Large intestine (tissue), 12 donors: ENCODE data around the gene INHA. TPM values are rescaled to one million over a fixed set of nuclear protein-coding genes. Genes with fewer than 3 reads are reported as not detected.

Experiments
- DNase-seq, 2 donors: peaks; one replicate each; pipeline versions ENCODE4 v3.0.0 to v3.0.0-alpha.2; 2013
- H3K27ac ChIP-seq: one replicate; pipeline ENCODE4 v1.5.1; 2013; ENCODE audit warnings: low read length
- H3K27me3 ChIP-seq: 2 replicates; pipeline ENCODE4 v1.6.1; 2013; ENCODE audit warnings: low read length; ENCODE audit not compliant: control insufficient read depth, insufficient read depth
- H3K36me3 ChIP-seq: 2 replicates; pipeline ENCODE4 v1.6.1; 2013; ENCODE audit warnings: low read length; ENCODE audit not compliant: control insufficient read depth, insufficient read depth
- H3K4me1 ChIP-seq: one replicate; pipeline ENCODE4 v1.6.1; 2013; ENCODE audit warnings: low read length; ENCODE audit not compliant: control insufficient read depth, insufficient read depth
- H3K4me3 ChIP-seq: one replicate; pipeline ENCODE4 v1.5.1; 2013; ENCODE audit warnings: low read length
- H3K9me3 ChIP-seq: one replicate; pipeline ENCODE4 v1.6.1; 2013; ENCODE audit warnings: mild to moderate bottlenecking, low read depth, low read length, moderate library complexity; ENCODE audit not compliant: control insufficient read depth
- WGBS: methylation state at CpG from one replicate; pipeline ENCODE4 v1.1.5; 2013; ENCODE audit warnings: low lambda C conversion rate; ENCODE audit not compliant: insufficient coverage; 5-methylcytosine and 5-hydroxymethylcytosine counted together
- long read RNA-seq, 11 donors: transcript quantifications; one replicate each; lab custom pipeline, GENCODE V29; 2026
- polyA plus RNA-seq: library from polyadenylated mRNA; unstranded; fragments of 120-200 nt; gene quantifications from one replicate; pipeline ENCODE4 v1.2.1, GENCODE V29; 2013

Gene INHA
- 1.2 TPM for polyA plus RNA-seq
- long read RNA-seq, donor 1, result 0 reads
- long read RNA-seq, donor 2, result 0 reads
- long read RNA-seq, donor 3, result 0 reads
- long read RNA-seq, donor 4, result 0 reads
- long read RNA-seq, donor 5, result 0 reads
- long read RNA-seq, donor 6, partial matches to known transcripts, result 8 of 9 reads
- long read RNA-seq, donor 6, other reads (novel, unspliced or antisense), result 0 of 9 reads
- long read RNA-seq, donor 7, result 0 reads
- long read RNA-seq, donor 8, partial matches to known transcripts, result 0 of 1 reads
- long read RNA-seq, donor 8, other reads (novel, unspliced or antisense), result 0 of 1 reads
- long read RNA-seq, donor 9, result 0 reads
- long read RNA-seq, donor 10, result 0 reads
- long read RNA-seq, donor 11, result 0 reads

- peaks cover 26% of the 10 kb centered on the region for H3K4me1 ChIP-seq
Measured at GRCh38 chr2:219572237-219573001, at the start of gene INHA. Gene INHA (plus strand): TSS chr2:219572310. CDS start chr2:219572375, 65 bp downstream.

GRCh38 chr2:219523031-219523671, 49.0 kb upstream of the INHA start:
- Histone ChIP-seq H3K9me3 (no peaks in the 10 kb centered on the region), H3K27me3 (peaks cover 94% of the 10 kb centered on the region)

More at GRCh38 chr2:219572237-219573001, at the start of gene INHA:
- no peak for DNase-seq
- H3K4me3 ChIP-seq, result peak within 1 kb of the TSS; percentile 63
- H3K27me3 ChIP-seq, result peaks cover 3% of the 10 kb centered on the region
- peaks cover 4% of the 10 kb centered on the region for H3K9me3 ChIP-seq
- 100% methylated on average over 1 of the region's 13 CpGs for WGBS
- H3K27ac ChIP-seq, result peak within 1 kb of the TSS; percentile 53
- peaks cover 8% of the 10 kb centered on the region for H3K36me3 ChIP-seq

GRCh38 chr2:219524817-219525216, 47.3 kb upstream of the INHA start:
- H3K27me3 ChIP-seq, result peaks cover 98% of the 10 kb centered on the region

More at GRCh38 chr2:219523031-219523671, 49.0 kb upstream of the INHA start:
- WGBS, result no CpG with 5 or more reads among the region's 24 CpGs
- H3K4me1 ChIP-seq, result peaks cover 26% of the 10 kb centered on the region
- H3K27ac ChIP-seq, result no peak overlapping the region
- H3K4me3 ChIP-seq, result no peak overlapping the region
- no peak for DNase-seq
- H3K36me3 ChIP-seq, result no peaks in the 10 kb centered on the region

GRCh38 chr2:219525533-219526232, 46.4 kb upstream of the INHA start:
- Histone ChIP-seq H3K27me3 (peaks cover 96% of the 10 kb centered on the region), H3K4me3 (no peak overlapping the region), H3K27ac (no peak overlapping the region), H3K9me3 (no peaks in the 10 kb centered on the region), H3K36me3 (no peaks in the 10 kb centered on the region), H3K4me1 (peaks cover 29% of the 10 kb centered on the region)
- DNase-seq, result no peak
- WGBS, result no CpG with 5 or more reads among the region's 9 CpGs

More at GRCh38 chr2:219524817-219525216, 47.3 kb upstream of the INHA start:
- DNase-seq, result no peak
- H3K36me3 ChIP-seq, result no peaks in the 10 kb centered on the region
- no peak overlapping the region for H3K27ac ChIP-seq
- no peak overlapping the region for H3K4me3 ChIP-seq
- peaks cover 27% of the 10 kb centered on the region for H3K4me1 ChIP-seq
- H3K9me3 ChIP-seq, result no peaks in the 10 kb centered on the region
- no CpG with 5 or more reads among the region's 2 CpGs for WGBS

- H3K4me1 ChIP-seq, result peaks cover 29% of the 10 kb centered on the region
- peak overlapping the region; percentile 12 for H3K27ac ChIP-seq
- no peak for DNase-seq
- no peak overlapping the region for H3K4me3 ChIP-seq
- 24% methylated on average over 2 of the region's 11 CpGs for WGBS
- H3K9me3 ChIP-seq, result no peaks in the 10 kb centered on the region
- H3K36me3 ChIP-seq, result no peaks in the 10 kb centered on the region
- H3K27me3 ChIP-seq, result peaks cover 96% of the 10 kb centered on the region
Measured at GRCh38 chr2:219526320-219527075, 45.6 kb upstream of the INHA start.

GRCh38 chr2:219527076-219527394, 45.1 kb upstream of the INHA start:
- Histone ChIP-seq H3K4me3 (no peak overlapping the region), H3K9me3 (no peaks in the 10 kb centered on the region), H3K27me3 (peaks cover 96% of the 10 kb centered on the region), H3K4me1 (peaks cover 29% of the 10 kb centered on the region), H3K27ac (no peak overlapping the region), H3K36me3 (no peaks in the 10 kb centered on the region)
- no peak for DNase-seq
- no CpG with 5 or more reads among the region's 6 CpGs for WGBS

- no CpG with 5 or more reads among the region's 5 CpGs for WGBS
Measured at GRCh38 chr2:219527472-219527871, 44.6 kb upstream of the INHA start.

GRCh38 chr2:219530048-219530963, 41.8 kb upstream of the INHA start:
- H3K4me3 ChIP-seq, result no peak overlapping the region
- H3K36me3 ChIP-seq, result no peaks in the 10 kb centered on the region
- no peak overlapping the region for H3K27ac ChIP-seq
- peaks cover 71% of the 10 kb centered on the region for H3K27me3 ChIP-seq
- H3K9me3 ChIP-seq, result no peaks in the 10 kb centered on the region
- peaks cover 22% of the 10 kb centered on the region for H3K4me1 ChIP-seq
- no CpG with 5 or more reads among the region's 21 CpGs for WGBS
- peak; percentile 68 to 76 for DNase-seq

More at GRCh38 chr2:219527472-219527871, 44.6 kb upstream of the INHA start:
- Histone ChIP-seq H3K9me3 (no peaks in the 10 kb centered on the region), H3K27me3 (peaks cover 95% of the 10 kb centered on the region), H3K4me1 (peaks cover 29% of the 10 kb centered on the region), H3K36me3 (no peaks in the 10 kb centered on the region), H3K4me3 (no peak overlapping the region), H3K27ac (no peak overlapping the region)
- DNase-seq, result no peak
